ENCODE results near the gene SORCS2.

The SORCS2 gene

GRCh38 chr4:7500404-7500803 is 308.1 kb downstream of the SORCS2 start:
- ChIA-PET POLR2A (no interaction called here), CTCF (interaction anchor here (0.7 kb wide), 1 partner anchor 898 kb away, joined by 4 read pairs; no protein-coding TSS in a partner anchor)
- Histone ChIP-seq H3K9me3 (ENCODE audit: control insufficient read depth, insufficient read depth, low read depth, low read length) (no peaks in the 10 kb centered on the region), H3K27ac (ENCODE audit: extremely low read depth, low read depth, low read length) (no peak overlapping the region), H3K4me1 (ENCODE audit: control insufficient read depth, insufficient read depth, low read length) (no peaks in the 10 kb centered on the region), H3K4me3 (ENCODE audit: low read depth, low read length) (no peak overlapping the region), H3K36me3 (ENCODE audit: control insufficient read depth in 2 of 2, insufficient read depth in 1 of 2, low read length in 2 of 2) (no peaks in the 10 kb centered on the region)
- TF ChIP-seq ZNF571 (tag by site-specific recombination; IDR thresholded peaks at IDR 0.05) (no peak), ZSCAN18 (tag by site-specific recombination; IDR thresholded peaks at IDR 0.05) (no peak), KLF7 (tag by site-specific recombination; IDR thresholded peaks at IDR 0.05; ENCODE audit: borderline replicate concordance) (no peak), ZNF140 (tag by site-specific recombination; IDR thresholded peaks at IDR 0.05) (no peak), ZNF555 (tag by site-specific recombination; conservative IDR thresholded peaks at IDR 0.05) (no peak), ZNF488 (tag by site-specific recombination; IDR thresholded peaks at IDR 0.05) (no peak), ZNF600 (tag by site-specific recombination; IDR thresholded peaks at IDR 0.05) (no peak), ZNF585B (tag by site-specific recombination; IDR thresholded peaks at IDR 0.05) (no peak), ZNF521 (tag by site-specific recombination; IDR thresholded peaks at IDR 0.05) (no peak)

- ChIA-PET CTCF (no interaction called here), POLR2A (no interaction called here)
- no peaks in the 10 kb centered on the region for H3K9me3 ChIP-seq (ENCODE audit: control insufficient read depth, insufficient read depth, low read depth, low read length)
- TF ChIP-seq ZBTB44 (tag by site-specific recombination; IDR thresholded peaks at IDR 0.05): no peak
- no peak for TF ChIP-seq KLF9 (tag by site-specific recombination; IDR thresholded peaks at IDR 0.05; ENCODE audit: low read depth)
- TF ChIP-seq ZSCAN5A (tag by site-specific recombination; IDR thresholded peaks at IDR 0.05): no peak
- TF ChIP-seq ZNF521 (tag by site-specific recombination; IDR thresholded peaks at IDR 0.05): no peak
- no peak for TF ChIP-seq ZNF692 (tag by site-specific recombination; IDR thresholded peaks at IDR 0.05)
- no peak for TF ChIP-seq ZNF175 (tag by site-specific recombination; IDR thresholded peaks at IDR 0.05)
- no peak for TF ChIP-seq FEZF1 (tag by site-specific recombination; IDR thresholded peaks at IDR 0.05)
- no peak for TF ChIP-seq ZNF221 (tag by site-specific recombination; IDR thresholded peaks at IDR 0.05; ENCODE audit: borderline replicate concordance)
- no peak for TF ChIP-seq ZBTB1 (tag by site-specific recombination; IDR thresholded peaks at IDR 0.05)
- TF ChIP-seq ZNF621 (tag by site-specific recombination; IDR thresholded peaks at IDR 0.05): no peak
- no peak for TF ChIP-seq ZBTB17 (tag by site-specific recombination; IDR thresholded peaks at IDR 0.05)
- TF ChIP-seq ZNF366 (tag by site-specific recombination; conservative IDR thresholded peaks at IDR 0.05): no peak
- no peak for TF ChIP-seq ZNF416 (tag by site-specific recombination; IDR thresholded peaks at IDR 0.05)
- no peak for TF ChIP-seq PRDM1 (tag by site-specific recombination; IDR thresholded peaks at IDR 0.05)
- TF ChIP-seq ZNF843 (tag by site-specific recombination; IDR thresholded peaks at IDR 0.05): no peak
- TF ChIP-seq ZNF146 (tag by site-specific recombination; IDR thresholded peaks at IDR 0.05): no peak
- no peak for TF ChIP-seq ZSCAN16 (tag by site-specific recombination; IDR thresholded peaks at IDR 0.05)
- no peak overlapping the region for H3K4me3 ChIP-seq (ENCODE audit: low read depth, low read length)
- no peaks in the 10 kb centered on the region for H3K4me1 ChIP-seq (ENCODE audit: control insufficient read depth, insufficient read depth, low read length)
- H3K27ac ChIP-seq (ENCODE audit: extremely low read depth, low read depth, low read length): no peak overlapping the region
- H3K36me3 ChIP-seq (ENCODE audit: control insufficient read depth in 2 of 2, insufficient read depth in 1 of 2, low read length in 2 of 2): no peaks in the 10 kb centered on the region
These were observed 309.0 kb downstream of the SORCS2 start for GRCh38 chr4:7501314-7501713.

Data from HEK293 (cell line).